HG03108 (cell line): ENCODE results near the gene SLC7A6.
A peak's percentile ranks its signal among the peaks of the same experiment; 100 is the strongest.

Experiments
- ATAC-seq: cut with Tn5 transposase; IDR thresholded peaks from one replicate; pipeline ENCODE4 v1.9.1; 2021; ENCODE audit warnings: moderate library complexity; ENCODE audit not compliant: unreplicated experiment

Gene SLC7A6

GRCh38 chr16:68264128-68265077 is at the start of gene SLC7A6:
TSS of gene SLC7A6 (plus strand) at chr16:68264526. CDS start at chr16:68274727, 10,201 bp downstream.
- ATAC-seq: peak; percentile 48

- no peak for ATAC-seq
Measured at GRCh38 chr16:68214726-68215125, 49.6 kb upstream of the SLC7A6 start.

- no peak for ATAC-seq
Measured at GRCh38 chr16:68215302-68215701, 49.0 kb upstream of the SLC7A6 start.

GRCh38 chr16:68216240-68216639 is 48.1 kb upstream of the SLC7A6 start:
- no peak for ATAC-seq

GRCh38 chr16:68217506-68217905 is 46.8 kb upstream of the SLC7A6 start:
- ATAC-seq: no peak

GRCh38 chr16:68219725-68220351 is 44.5 kb upstream of the SLC7A6 start:
- no peak for ATAC-seq

- ATAC-seq: no peak
Measured at GRCh38 chr16:68223072-68223471, 41.3 kb upstream of the SLC7A6 start.

GRCh38 chr16:68226116-68226515 is 38.2 kb upstream of the SLC7A6 start:
- no peak for ATAC-seq

GRCh38 chr16:68227183-68227793 is 37.0 kb upstream of the SLC7A6 start:
- ATAC-seq: no peak

- no peak for ATAC-seq
Measured at GRCh38 chr16:68227850-68228553, 36.3 kb upstream of the SLC7A6 start.

- no peak for ATAC-seq
Measured at GRCh38 chr16:68228652-68229051, 35.7 kb upstream of the SLC7A6 start.

GRCh38 chr16:68229431-68230175 is 34.7 kb upstream of the SLC7A6 start:
- ATAC-seq: no peak

- ATAC-seq: no peak
Measured at GRCh38 chr16:68230176-68230571, 34.2 kb upstream of the SLC7A6 start.

GRCh38 chr16:68230956-68231355 is 33.4 kb upstream of the SLC7A6 start:
- ATAC-seq: no peak

- no peak for ATAC-seq
Measured at GRCh38 chr16:68231384-68232136, 32.8 kb upstream of the SLC7A6 start.

- ATAC-seq: no peak
Measured at GRCh38 chr16:68232335-68232734, 32.0 kb upstream of the SLC7A6 start.

- no peak for ATAC-seq
Measured at GRCh38 chr16:68233085-68233834, 31.1 kb upstream of the SLC7A6 start.

- no peak for ATAC-seq
Measured at GRCh38 chr16:68233835-68234187, 30.5 kb upstream of the SLC7A6 start.
